Activated CD4-positive, CD25-positive, alpha-beta regulatory T cell (primary cell): ENCODE measurements around the gene ROMO1.
"Not testable (repeated sequence)": the region's sequence is repeated elsewhere in the genome, so short reads cannot be mapped to it uniquely, and the experiment has no call there.

Source experiments
- DNase-seq, 4 experiments: peaks; one replicate each; lab custom pipeline; 2025; lab: John Stamatoyannopoulos, UW

Gene ROMO1

DNA sequence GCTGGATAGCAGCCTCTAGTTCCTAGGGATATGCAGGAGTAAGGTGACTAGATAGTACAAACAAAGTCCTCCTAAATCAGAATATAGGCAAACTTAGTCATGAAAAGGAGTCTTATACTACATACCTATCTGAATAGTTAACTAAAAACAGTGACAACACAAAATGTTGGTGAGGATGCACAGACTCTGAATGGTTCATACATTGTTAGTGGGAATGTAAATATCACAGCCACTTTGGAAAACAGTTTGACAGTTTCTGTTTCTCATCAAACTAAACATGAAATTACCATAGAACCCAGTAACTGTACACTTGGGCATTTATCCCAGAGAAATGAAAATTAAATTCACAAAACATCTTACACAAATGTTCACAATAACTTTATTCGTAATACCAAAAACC lies 17.2 kb upstream of the ROMO1 start:
- DNase-seq, result no peak

GRCh38 chr20:35685368-35685767 lies 13.8 kb upstream of the ROMO1 start:
- not testable (repeated sequence) for DNase-seq

DNA sequence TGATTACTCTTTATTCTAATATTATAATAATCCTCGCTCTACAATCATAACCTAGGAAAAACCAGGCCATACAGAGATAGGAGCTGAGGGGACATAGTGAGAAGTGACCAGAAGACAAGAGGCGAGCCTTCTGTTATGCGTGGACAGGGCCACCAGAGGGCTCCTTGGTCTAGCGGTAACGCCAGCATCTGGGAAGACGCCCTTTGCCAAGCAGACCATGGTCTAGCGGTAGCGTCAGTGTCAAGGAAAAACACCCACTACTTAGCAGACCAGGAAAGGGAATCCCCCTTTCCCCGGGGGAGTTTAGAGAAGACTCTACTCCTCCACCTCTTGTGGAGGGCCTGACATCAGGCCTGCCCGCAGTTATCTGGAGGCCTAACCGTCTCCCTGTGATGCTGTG lies 12.3 kb upstream of the ROMO1 start:
- not testable (repeated sequence) for DNase-seq

DNA sequence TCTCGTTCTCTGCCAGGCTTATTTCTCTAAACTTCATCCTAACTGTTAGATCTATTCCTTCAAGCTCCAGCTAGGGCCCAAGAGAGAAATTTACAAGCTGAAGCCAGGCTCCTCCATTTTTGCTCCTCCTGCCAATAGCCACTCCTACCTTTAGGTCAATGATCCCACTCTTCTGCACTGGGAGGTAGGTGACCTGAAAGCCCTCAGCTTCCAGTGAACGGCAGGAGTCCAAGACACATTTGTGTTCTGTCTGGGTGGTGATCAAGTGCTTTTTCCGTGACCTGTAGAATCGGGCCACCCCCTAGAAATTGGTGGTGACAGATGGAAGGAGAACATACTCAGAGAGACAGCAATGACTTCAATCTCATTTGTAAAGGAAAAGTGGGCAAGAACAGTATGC lies 8.9 kb upstream of the ROMO1 start:
- DNase-seq, result no peak

DNA sequence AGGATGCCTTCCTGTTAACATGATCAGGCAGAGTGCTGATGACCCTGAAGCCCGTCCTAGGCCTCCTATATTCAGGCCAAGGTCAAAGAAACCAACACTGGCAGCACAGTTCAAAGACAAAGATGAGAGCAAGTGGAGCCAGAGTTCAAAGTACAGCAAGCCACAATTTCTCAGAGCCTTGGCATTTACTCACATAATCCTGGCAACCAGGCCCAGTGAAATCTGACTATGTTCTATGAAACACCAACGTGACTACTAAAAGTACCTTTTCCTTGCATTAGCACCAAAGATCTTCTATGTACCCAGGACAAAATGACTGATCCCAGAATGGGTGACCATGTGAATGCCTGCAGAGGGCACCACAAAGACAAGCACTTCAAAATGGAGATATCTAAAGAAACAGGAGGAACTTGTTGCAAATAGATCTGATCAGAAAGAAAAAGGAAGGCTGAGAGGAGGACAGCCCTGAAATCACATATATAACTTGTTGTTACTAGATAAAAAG lies 3.9 kb upstream of the ROMO1 start:
- DNase-seq, result no peak

GRCh38 chr20:35695978-35696377 lies 3.2 kb upstream of the ROMO1 start:
- no peak for DNase-seq

DNA sequence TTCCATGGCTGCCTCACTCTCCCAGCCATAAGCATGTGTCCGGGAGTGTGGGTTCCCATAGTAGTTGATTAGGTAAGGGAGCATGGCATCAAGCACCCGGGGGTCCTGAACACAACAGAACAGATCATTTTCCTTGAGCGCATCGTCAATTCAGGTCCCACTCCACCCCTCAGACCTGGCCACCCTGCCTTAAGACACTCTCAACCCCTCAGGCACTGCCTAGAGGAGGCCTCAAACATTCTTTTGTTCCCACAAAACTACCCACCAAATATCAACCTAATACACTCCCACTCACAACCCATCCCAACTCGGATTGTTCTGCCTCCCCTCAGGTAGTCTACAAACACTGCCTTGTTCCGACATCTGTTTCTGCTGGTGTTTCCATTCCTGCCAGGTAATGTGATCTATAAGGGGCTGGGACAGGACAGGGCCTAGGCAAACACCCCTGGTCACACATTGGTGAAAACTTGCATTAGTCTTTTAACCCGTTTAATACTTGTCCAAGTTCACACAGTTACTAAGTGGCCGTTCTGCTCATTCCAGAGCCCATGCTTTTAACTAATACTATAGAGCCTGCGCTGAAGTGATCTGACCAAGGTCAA lies 1.4 kb upstream of the ROMO1 start:
- DNase-seq, result no peak

DNA sequence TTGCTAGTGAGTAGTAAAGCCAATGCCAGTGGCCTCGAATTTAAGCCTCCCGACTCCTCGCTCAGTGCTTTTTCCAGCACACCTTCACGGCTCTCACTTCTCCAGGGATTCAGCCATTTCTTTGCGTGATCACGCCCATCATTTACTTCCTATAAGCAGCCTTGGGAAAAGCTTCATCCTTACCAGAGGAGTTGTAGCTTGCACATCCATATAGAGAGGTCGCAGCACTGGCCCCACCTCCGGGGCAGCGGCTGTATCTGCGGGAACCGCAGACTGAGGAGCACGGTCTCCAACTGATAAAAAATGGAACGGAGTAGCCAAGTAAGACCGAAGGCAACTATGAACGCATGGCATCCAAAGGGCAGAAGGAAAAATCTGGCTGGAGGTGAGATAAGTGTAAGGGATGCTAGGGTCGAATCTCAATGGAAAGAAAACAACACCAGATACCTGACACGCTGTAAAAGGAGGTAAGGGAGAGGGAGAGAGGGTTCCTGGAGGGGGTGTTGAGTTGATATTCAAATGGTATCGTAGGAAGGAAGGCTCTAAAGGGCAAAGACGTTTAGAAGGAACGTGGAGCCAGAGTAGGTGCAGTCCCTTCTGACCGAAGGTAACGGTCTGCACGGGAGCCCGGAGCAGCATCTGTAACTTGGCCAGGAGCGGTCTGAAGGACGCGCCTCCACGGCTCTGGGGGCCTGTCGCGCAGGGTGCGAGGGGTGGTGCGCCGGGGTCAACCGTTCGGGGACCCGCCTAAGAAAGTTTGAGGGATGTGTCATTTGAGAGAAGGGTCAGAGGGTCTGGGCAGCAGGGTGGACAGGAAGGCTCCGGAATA lies 693 bp upstream of the ROMO1 start:
- peak in 1 of 4 experiments; percentile 28 for DNase-seq

DNA sequence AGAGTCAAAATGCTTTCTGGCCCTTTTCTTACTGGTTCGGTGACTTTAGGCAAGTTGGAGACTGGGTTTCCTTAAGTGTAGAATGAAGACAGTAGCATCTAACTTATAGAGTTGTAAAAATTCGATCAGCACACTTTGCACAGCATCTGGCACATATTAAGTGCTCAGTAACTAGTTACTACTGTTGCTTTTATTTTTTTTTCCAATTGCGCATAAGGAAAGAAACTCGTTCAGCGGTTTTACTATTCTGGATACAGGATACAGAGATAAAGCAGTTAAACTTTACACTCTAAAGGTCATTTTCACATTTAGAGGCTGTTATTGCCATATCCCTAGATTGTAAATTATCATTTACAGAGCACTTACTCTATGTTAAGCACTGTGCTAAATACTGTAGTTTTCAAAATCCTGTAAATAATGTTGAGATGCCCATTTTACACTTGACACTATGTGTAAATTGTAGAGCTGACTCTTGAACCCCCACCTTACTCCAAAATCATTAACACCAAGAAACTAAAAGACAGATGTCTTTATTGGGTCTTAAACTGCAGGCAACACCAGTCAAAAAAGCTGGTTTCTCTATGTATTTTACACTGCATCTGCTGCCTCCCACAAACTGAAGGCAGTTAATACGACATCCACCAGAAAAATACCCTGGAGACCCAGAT lies 886 bp downstream of the ROMO1 start:
- no peak for DNase-seq

DNA sequence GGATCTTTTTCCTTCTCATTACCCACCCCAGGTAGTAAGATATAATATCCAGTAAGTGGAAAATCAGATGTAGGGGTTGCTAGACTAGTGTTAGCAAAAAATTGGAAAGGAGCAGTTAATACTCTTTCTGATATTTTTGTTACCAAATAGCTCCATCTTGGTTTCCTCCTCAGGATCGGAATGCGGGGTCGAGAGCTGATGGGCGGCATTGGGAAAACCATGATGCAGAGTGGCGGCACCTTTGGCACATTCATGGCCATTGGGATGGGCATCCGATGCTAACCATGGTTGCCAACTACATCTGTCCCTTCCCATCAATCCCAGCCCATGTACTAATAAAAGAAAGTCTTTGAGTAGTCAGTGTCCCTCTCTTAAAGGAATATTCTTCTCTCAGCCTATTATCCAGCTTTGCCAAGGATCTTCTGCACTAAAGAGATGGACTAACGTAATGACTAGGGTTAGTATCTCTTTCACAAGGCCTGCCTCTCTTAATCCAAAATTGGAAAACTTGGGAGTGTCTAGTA lies 1.5 kb downstream of the ROMO1 start:
- DNase-seq, result no peak

DNA sequence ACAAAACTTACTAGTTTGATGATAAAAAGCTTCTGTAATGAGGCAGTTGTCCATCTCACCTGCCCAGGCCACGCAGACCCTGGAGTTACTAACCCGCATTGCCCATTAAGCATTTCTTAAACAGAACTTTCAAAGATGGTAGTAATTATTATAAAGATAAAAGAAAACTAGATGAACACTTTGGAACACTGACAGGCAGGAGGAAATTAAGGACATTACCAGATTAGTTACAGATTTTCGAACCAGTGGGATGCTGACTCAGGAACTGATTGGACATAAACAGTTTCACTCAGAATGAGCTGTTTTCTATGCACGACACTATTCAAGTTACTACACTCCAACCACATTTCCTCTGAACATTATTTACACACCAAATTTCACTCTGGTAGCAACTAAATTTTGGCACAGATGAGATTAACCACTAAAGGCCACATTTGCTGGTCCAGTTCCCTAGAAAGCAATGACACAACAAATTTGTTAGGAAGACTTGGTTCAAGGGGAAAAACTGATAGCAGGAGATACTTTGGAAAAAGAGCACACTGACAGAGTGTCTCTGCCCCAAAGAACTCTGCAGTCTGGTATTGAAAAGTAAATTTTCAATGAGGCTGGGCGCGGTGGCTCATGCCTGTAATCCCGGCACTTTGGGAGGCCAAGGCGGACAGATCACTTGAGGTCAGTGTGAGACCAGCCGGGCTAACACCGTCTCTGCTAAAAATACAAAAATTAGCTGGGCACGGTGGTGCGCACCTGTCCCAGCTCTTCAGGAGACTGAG lies 3.0 kb downstream of the ROMO1 start:
- DNase-seq, result no peak

DNA sequence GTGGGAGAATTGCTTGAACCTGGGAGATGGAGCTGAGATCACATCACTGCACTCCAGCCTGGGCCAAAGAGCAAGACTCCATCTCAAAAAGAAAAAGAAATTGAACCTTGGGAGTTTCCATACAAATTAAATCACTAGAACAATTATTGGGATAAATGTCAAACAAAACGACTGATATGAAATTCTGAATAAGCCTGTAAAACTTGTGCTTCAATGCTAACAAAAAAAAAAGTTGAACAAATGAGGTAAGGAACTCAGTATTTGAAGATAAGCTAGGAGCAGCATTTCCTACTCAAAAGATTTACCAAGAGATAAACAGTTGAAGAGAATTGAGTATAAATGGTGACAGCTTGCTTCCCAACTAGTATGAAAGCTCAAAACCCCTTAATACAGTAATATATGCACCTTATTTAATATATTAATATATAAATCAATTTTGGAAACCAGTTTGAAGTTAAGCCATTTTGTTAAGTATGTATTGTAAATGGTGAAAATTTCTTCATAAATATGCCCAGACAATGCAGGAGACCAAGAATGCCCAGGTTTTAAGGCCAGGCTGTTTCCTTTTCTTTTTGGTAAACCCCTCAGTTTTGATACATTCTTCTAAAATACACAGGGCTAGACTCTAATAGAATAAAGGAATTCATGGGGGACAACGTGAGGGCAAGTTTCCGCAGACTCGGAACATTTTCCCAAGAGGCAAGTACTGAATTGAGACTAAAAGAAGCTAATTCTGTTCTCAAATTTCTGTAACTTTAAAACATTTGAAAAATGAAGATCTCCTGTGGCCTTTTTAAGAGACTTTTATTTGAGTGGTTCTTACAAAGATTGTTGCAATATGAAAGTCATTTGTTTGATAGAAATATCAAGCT lies 3.9 kb downstream of the ROMO1 start:
- DNase-seq, result no peak

- no peak for DNase-seq
Observed at GRCh38 chr20:35704514-35705261, 5.5 kb downstream of the ROMO1 start.

DNA sequence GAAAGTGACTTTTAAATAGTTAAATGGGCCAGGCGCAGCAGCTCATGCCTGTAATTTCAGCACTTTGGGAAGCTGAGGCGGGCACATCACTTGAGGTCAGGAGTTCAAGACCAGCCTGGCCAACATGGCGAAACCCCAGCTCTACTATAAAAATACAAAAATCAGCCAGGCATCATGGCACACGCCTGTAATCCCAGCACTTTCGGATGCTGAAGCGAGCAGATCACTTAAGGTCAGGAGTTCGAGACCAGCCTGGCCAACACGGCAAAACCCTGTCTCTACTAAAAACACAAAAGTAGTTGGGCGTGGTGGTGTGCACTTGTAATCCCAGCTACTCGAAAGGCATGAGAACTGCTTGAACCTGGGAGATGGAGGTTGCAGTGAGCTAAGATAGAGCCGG lies 6.7 kb downstream of the ROMO1 start:
- DNase-seq, result not testable (repeated sequence)

DNA sequence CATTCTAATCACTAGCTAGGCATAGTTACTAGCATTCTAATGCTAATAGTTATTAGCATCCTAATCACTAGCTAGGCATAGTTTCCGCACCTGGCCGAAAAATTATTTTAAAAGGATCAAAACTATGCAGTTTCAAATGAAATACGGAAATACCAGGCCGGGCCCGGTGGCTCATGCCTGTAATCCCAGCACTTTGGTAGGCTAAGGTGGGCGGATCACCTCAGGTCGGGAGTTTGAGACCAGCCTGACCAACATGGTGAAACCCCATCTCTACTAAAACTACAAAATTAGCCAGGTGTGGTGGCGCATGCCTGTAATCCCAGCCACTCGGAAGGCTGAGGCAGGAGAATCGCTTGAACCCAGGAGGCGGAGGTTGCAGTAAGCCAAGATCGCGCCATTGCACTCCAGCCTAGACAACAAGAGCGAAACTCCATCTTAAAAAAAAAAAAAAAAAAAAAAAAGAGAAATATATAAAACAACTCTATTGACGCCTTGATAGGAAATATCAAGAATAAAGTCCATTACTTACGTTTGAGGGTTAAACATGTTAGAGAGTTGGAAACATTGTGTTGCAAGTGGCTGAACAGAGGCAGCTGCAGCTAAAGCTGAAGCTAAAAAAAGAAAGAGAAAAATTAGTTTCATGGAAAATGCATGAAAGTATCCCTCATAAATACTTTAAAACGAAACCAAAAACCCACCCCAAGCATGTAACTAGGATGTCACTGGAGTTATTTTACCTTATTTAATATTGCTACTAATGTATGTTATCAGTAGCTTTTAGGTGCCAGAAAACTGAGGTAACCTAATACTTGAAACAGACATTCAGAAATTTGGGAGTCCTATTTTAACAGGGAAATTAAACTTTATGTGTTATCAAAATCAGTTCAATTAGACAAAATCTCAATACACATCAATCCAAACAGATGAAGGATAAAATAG lies 7.7 kb downstream of the ROMO1 start:
- not testable (repeated sequence) for DNase-seq

GRCh38 chr20:35708502-35708901 lies 9.3 kb downstream of the ROMO1 start:
- DNase-seq, result no peak

- no peak for DNase-seq
Observed at GRCh38 chr20:35709259-35709658, 10.1 kb downstream of the ROMO1 start.

GRCh38 chr20:35710039-35710438 lies 10.8 kb downstream of the ROMO1 start:
- DNase-seq, result no peak
